Thymus (tissue), 11 donors: ENCODE results near the gene GPS1. TPM values are rescaled to one million over a fixed set of nuclear protein-coding genes. Genes with fewer than 3 reads are reported as not detected.

Experiments used
- DNase-seq, 9 donors: peaks; one replicate each; pipeline ENCODE4 v3.0.0-alpha.2; 2013; ENCODE audit warnings: low spot score in 9 of 9, low read depth in 6 of 9, missing footprints in 1 of 9
- H3K27ac ChIP-seq, 2 donors: one replicate each; pipeline ENCODE4 v1.5.1; 2013; ENCODE audit warnings: control low read depth in 1 of 2, low read depth in 1 of 2, low read length in 1 of 2, mild to moderate bottlenecking in 1 of 2, moderate library complexity in 1 of 2
- H3K27me3 ChIP-seq, 2 donors: one replicate each; pipeline ENCODE4 v1.5.1; 2013; ENCODE audit warnings: low read length in 1 of 2; ENCODE audit not compliant: control insufficient read depth in 2 of 2, insufficient read depth in 1 of 2
- H3K36me3 ChIP-seq, 2 donors: one replicate each; pipeline ENCODE4 v1.5.1; 2013; ENCODE audit warnings: low read length in 1 of 2, mild to moderate bottlenecking in 1 of 2, moderate library complexity in 1 of 2; ENCODE audit not compliant: control insufficient read depth in 2 of 2, insufficient read depth in 2 of 2
- H3K4me1 ChIP-seq, 2 donors: one replicate each; pipeline ENCODE4 v1.5.1; 2013; ENCODE audit warnings: low read length in 2 of 2; ENCODE audit not compliant: control insufficient read depth in 2 of 2, insufficient read depth in 2 of 2
- H3K4me3 ChIP-seq, 2 donors: one replicate each; pipeline ENCODE4 v1.5.1; 2013; ENCODE audit warnings: low read length in 2 of 2, control low read depth in 1 of 2, mild to moderate bottlenecking in 1 of 2
- H3K9me3 ChIP-seq, 2 donors: one replicate each; pipeline ENCODE4 v1.5.1; 2013; ENCODE audit warnings: low read length in 1 of 2, mild to moderate bottlenecking in 1 of 2; ENCODE audit not compliant: control insufficient read depth in 2 of 2, insufficient read depth in 1 of 2
- WGBS: extraction: QIAGEN DNeasy Blood & Tissue Kit; methylation state at CpG from one replicate; pipeline ENCODE4 v1.1.7; 2013; 5-methylcytosine and 5-hydroxymethylcytosine counted together
- polyA plus RNA-seq: library from polyadenylated mRNA; stranded (reverse); fragments of 200-250 nt; gene quantifications from one replicate; pipeline ENCODE4 v1.2.3, GENCODE V29; 2013
- total RNA-seq: library from RNA; stranded (reverse); fragments of 120-200 nt; gene quantifications from one replicate; pipeline ENCODE4 v1.2.4, GENCODE V29; 2013
- donor health status: healthy.

Gene GPS1
- total and polyA plus RNA-seq, 2 donors: 75.8 to 98.3 TPM

DNA sequence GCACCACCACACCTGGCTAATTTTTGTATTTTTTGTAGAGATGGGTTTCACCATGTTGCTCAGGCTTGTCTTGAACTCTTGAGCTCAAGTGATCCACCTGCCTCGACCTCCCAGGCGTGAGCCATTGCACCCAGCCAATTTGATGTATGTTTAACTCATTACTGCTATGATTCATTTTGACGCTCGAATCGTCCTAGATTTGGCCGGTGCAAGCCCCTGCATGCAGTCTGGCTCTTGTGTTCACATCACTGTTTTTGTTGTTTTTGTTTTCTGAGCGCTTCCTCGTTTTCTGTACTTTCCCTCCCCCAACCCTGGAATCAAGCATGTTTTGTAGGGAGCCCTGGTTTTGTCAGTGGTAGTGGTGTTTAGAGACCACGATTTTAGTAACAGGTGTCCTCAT, 21.7 kb downstream of the GPS1 start:
- 94% methylated on average over 9 of the region's 9 CpGs for WGBS
- DNase-seq: no peak
- Histone ChIP-seq H3K9me3 (no peaks in the 10 kb centered on the region), H3K36me3 (peaks cover 3 to 8% of the 10 kb centered on the region in 2 donors), H3K4me3 (no peak overlapping the region), H3K27ac (no peak overlapping the region), H3K4me1 (no peaks in the 10 kb centered on the region), H3K27me3 (peaks cover 0 to 4% of the 10 kb centered on the region in 2 donors)

DNA sequence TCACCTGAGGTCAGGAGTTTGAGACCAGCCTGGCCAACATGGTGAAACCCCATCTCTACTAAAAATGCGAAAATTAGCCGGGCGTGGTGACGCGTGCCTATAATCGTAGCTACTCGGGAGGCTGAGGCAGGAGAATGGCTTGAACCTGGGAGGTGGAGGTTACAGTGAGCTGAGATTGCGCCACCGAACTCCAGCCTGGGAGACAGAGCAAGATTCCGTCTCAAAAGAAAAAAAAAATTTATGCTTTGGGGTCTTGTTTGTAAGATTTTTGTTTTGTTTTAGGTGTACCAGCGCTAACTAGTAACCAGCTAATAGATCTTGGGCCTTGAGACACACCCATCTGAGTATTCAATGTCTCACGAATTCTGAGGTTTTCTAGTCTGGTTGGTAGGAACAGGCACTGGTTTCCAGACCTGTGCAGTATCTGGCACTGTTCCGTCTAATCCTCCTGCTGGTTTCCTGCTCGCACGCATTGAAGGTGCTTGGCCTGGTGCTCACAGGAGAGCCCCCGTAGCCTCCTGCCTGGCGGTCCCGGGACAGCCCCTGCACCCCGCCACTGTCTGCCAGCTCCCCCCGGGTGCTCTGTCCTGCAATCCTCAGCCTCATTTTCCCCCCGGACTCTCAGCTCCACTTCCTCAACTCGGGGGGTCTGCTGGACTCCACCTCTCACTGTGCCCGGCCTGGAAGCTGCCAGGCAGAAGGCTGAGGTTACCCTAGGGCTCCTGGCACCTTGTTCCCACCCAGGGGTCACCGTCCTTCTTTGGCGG, 24.5 kb downstream of the GPS1 start:
- H3K27ac ChIP-seq: no peak overlapping the region
- H3K9me3 ChIP-seq: no peaks in the 10 kb centered on the region
- H3K36me3 ChIP-seq: peaks cover 29 to 34% of the 10 kb centered on the region in 2 donors

DNA sequence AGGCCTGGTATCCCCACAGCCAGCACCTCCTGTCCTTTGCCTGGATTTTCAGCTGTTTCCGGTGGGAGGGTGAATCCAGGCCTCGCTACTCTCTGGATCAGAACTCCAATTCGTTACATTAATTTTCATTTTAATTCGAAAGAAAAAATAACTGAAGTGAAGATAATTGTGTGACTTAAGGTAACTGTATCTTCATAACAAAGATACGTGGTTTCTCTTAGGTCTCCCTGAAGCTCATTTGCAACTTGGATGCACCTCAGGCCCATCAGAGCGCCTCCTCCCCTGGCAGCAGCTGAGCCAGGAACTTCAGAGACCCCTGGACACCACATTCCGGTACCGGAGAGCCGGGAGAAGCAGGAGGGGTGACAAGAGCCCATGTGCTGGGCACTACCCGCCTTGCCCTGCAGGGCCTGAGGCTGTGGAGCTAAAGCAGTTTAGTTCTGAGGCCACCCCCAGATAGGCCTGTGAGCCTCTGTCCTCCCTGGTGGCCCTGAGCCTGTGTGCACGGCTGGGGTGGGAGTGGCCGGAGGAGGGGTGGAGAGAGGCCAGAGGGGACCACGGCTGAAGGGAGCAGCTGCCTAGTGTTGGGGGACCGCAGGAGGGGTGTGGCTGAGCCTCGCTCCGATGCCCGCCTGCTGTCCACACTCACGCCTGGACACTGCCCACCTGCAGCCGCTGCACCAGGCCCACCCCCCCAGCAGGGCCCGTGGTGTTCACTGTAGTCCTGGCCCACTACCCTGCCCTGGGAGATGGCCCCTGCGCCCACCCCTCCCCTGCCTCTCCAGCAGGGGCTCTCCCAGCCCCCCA, 25.3 kb downstream of the GPS1 start:
- H3K4me3 ChIP-seq: no peak overlapping the region
- H3K27ac ChIP-seq: no peak overlapping the region
- peaks cover 36 to 42% of the 10 kb centered on the region in 2 donors for H3K36me3 ChIP-seq
- H3K4me1 ChIP-seq: no peaks in the 10 kb centered on the region
- no peak for DNase-seq
- H3K9me3 ChIP-seq: no peaks in the 10 kb centered on the region
- WGBS: 96% methylated on average over 21 of the region's 21 CpGs
- H3K27me3 ChIP-seq: peaks cover 0 to 4% of the 10 kb centered on the region in 2 donors

More for the DNA sequence above, 24.5 kb downstream of the GPS1 start:
- DNase-seq: no peak
- Histone ChIP-seq H3K4me3 (no peak overlapping the region), H3K4me1 (no peaks in the 10 kb centered on the region), H3K27me3 (peaks cover 0 to 4% of the 10 kb centered on the region in 2 donors)
- 90% methylated on average over 25 of the region's 25 CpGs for WGBS

DNA sequence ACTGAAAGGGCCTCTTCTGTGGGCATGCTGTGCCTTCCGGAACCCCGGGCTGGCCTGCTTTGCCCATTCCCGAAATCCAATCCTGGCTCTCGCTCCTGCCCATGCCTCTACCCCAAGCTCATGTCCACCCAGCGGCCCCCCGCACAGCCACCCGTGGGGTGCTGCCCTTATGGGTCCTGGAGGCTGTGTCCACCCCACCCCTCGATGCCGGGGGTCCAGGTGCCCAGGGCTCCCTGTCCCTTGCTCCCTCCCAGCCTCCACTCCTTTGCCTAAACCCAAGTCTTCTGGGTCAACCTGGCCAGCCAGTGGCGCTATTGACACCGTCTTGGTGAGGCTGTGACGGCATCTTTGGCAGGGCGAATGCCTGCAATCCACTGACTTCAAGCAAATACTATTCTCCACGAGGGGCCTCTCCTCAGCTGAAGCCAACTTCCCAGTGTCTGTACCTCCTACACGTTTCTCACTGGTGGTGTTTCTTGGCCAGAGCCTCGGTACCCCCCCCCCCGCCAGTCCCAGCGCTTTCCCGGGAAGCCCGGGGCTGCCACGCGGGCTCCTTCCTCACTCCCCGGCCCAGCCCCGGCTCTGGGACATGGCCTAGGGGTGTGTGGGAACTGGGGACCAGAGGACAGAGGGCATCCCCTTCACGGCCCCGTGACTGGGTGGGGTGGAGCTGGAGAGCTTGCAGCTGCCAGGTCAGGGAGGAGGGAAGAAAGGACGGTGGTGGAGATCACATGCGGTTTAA, 26.1 kb downstream of the GPS1 start:
- Histone ChIP-seq H3K36me3 (peaks cover 44 to 50% of the 10 kb centered on the region in 2 donors), H3K9me3 (no peaks in the 10 kb centered on the region), H3K27me3 (peaks cover 0 to 2% of the 10 kb centered on the region in 2 donors), H3K4me3 (no peak overlapping the region), H3K4me1 (no peaks in the 10 kb centered on the region), H3K27ac (no peak overlapping the region)
- DNase-seq: no peak
- WGBS: 92% methylated on average over 28 of the region's 28 CpGs

DNA sequence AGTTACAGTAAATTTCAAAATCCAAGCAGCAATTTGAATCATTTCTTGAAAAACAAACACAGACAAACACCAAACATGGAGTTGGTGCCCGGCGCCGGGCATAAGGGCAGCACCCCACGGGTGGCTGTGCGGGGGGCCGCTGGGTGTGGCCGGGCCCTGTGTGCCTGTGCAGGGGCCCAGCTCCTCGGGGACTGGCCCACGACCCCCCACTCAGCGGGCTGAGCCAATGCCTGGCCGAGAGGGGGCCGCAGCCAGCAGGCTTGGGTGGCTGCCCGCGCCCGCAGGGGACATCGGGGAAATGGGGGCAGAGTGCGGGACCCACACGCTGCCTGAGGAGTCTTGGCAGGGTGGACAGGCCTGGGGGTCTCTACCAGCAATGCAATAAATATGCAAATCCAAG, 26.7 kb downstream of the GPS1 start:
- peaks cover 50 to 56% of the 10 kb centered on the region in 2 donors for H3K36me3 ChIP-seq
- no peaks in the 10 kb centered on the region for H3K27me3 ChIP-seq
- H3K4me1 ChIP-seq: no peaks in the 10 kb centered on the region
- DNase-seq: no peak
- H3K4me3 ChIP-seq: no peak overlapping the region
- WGBS: 98% methylated on average over 18 of the region's 18 CpGs
- no peak overlapping the region for H3K27ac ChIP-seq
- no peaks in the 10 kb centered on the region for H3K9me3 ChIP-seq

DNA sequence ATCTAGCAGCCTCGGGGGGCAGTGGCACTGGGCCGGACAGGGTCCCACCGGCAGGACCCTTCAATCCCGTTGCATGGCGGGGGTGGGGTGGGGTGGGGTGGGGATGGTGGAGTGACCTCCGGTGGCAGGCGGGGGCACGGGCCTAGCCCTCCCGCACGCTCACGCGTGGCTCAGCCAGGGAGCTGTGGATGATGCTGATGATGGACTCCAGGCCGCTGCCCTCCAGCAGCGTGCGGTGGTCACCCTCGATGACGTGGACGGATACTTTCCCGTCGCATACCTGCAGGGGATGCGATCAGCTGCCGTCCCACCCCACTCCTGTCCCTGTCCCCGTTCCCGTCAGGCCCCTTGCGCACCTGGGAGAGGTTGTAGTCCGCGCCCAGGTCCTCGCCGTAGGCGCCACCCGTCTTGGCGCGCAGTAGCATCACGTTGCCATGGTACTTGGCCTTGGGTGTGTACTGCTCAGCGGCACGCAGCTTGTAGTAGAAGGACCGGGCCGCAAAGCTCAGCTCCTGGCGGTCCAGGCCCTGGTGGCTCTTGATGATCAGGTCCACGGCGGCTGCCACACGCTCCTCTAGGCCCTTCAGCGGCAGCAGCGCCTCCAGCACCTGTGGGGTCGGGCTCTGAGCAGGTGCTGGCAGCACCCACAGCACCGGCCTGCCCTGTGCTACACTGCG, 27.4 kb downstream of the GPS1 start:
- no peaks in the 10 kb centered on the region for H3K4me1 ChIP-seq
- no peak for DNase-seq
- WGBS: 97% methylated on average over 47 of the region's 47 CpGs
- no peak overlapping the region for H3K4me3 ChIP-seq
- H3K27me3 ChIP-seq: no peaks in the 10 kb centered on the region
- no peaks in the 10 kb centered on the region for H3K9me3 ChIP-seq
- H3K36me3 ChIP-seq: peaks cover 56 to 63% of the 10 kb centered on the region in 2 donors
- H3K27ac ChIP-seq: no peak overlapping the region

DNA sequence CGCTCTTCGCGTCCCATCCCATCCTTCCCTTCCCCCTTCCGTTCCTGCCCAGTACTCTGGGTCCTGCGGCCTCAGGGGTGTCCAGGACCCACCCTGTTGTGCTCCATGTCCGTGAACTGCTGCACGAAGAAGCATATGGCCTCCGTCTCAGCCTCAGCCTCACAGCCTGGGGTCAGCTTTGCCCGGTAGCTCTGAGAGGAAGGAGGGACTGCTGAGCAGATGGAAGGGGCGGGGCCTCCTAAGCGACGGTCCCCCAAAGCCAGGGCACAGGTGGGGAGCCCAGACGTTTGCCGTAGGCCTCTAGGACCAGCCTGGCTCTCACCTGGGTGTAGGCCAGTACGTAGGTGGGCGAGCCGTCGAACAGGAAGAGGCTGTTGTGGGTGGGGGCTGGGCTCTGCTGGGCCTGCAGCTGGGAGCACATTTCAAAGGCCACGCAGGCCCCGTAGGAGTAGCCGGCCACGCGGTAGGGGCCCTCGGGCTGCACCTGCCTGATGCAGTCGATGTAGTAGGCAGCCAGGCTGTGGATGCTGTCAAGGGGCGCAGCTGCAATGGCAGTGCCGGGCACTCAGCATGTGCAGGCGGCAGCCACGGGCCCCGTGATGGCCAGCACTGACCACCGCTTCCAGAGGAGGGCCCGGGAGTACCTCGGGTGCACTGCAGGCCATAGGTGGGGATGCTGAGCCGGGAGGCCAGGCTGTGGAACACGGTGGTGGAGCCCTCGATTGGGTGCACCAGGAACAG, 28.5 kb downstream of the GPS1 start:
- Histone ChIP-seq H3K36me3 (peaks cover 67 to 74% of the 10 kb centered on the region in 2 donors), H3K9me3 (no peaks in the 10 kb centered on the region), H3K4me3 (no peak overlapping the region), H3K27ac (no peak overlapping the region), H3K27me3 (no peaks in the 10 kb centered on the region), H3K4me1 (no peaks in the 10 kb centered on the region)
- no peak for DNase-seq
- WGBS: 97% methylated on average over 36 of the region's 36 CpGs

DNA sequence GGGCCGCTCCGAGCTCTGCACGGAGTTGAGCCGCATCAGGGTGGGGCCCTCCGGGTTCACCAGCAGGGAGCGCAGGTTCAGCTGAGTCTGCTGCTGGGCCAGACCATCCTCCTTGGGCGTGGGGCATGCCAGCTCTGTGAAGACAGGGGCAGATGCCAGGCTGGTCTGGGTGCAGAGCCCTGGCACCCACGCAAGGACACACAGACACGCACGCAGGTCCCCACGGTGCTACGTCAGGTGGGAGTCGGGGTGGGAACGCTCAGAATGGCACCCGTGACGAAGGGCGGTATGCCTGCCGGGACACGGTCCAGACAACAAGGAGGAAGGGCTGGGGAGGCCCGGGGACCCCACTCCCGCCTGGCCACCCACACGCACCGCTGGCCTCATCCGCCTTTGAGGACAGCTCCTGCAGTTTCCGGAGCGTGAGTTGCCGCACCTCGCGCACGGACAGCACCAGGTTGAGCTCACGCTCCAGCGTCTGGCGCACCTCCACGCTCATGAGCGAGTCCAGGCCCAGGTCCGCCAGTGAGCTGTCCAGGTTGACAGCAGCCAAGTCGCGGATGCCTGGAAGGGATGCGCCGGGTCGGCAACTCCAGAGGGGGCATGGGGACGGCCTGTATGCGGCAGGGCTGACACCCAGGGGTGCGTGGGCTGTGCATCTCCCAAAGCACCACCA, 29.2 kb downstream of the GPS1 start:
- WGBS: 98% methylated on average over 44 of the region's 44 CpGs
- DNase-seq: no peak
- Histone ChIP-seq H3K36me3 (peaks cover 74 to 81% of the 10 kb centered on the region in 2 donors), H3K4me3 (no peak overlapping the region), H3K27me3 (no peaks in the 10 kb centered on the region), H3K27ac (no peak overlapping the region), H3K9me3 (no peaks in the 10 kb centered on the region), H3K4me1 (no peaks in the 10 kb centered on the region)
